GM21390 (cell line): ENCODE data around the gene AIG1.

Experiments used
- ATAC-seq: cut with Tn5 transposase; IDR thresholded peaks from one replicate; pipeline ENCODE4 v1.9.1; 2021; ENCODE audit not compliant: unreplicated experiment

AIG1 gene

DNA sequence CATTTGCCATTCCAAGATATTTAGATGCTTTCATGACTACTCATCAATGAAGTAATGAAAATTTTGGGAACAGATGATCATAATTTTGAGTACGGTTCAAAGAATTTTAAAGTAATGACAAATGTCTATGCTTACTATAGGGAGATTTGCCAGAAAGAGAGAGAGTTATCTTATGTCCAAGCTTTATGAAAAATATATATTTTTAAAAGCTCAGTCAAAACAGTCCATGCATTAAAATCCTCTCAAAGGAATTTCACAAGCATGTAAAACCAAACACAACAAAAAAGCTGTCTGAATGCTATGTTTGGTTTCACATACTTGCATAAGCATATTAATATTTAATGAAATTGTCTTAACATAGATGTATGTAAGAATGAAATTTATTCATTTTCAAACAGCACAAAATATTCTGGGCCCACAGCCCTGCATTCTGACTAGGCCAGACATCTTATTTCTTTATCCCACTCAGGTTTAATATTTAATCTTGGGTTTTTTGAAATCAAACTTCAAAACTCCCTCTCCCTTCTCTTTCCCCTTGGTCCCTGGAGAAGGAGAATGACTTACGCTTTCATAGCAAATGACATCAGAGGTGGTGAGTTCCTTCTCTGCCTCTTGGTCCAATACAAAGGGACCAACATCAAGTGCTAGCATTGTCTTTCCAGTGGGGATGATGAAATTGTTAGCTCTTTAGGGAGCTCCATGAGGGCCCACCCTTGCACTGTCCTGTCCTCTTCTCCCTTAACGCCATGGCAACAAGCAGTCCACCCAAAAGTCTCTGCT, 295.6 kb downstream of the AIG1 start:
- ATAC-seq = no peak

DNA sequence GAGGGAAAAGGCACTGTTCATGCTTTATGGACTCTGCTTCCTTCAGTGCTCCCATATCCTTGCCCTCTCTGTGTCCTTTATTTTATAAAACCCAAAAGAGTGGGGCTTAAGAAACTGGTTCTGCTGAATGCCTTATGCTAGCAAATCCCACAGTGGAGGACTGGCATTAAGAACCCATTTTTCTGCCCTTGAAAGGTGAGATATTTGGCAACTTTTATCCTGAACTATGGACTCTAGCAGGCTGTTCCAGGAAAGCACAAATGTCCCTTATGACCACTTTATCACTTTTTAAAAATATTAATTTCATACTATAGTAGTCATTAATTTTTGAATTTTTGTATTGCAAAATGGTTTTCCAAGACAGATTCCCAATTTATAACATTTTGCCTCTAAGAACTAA, 296.5 kb downstream of the AIG1 start:
- ATAC-seq = no peak

DNA sequence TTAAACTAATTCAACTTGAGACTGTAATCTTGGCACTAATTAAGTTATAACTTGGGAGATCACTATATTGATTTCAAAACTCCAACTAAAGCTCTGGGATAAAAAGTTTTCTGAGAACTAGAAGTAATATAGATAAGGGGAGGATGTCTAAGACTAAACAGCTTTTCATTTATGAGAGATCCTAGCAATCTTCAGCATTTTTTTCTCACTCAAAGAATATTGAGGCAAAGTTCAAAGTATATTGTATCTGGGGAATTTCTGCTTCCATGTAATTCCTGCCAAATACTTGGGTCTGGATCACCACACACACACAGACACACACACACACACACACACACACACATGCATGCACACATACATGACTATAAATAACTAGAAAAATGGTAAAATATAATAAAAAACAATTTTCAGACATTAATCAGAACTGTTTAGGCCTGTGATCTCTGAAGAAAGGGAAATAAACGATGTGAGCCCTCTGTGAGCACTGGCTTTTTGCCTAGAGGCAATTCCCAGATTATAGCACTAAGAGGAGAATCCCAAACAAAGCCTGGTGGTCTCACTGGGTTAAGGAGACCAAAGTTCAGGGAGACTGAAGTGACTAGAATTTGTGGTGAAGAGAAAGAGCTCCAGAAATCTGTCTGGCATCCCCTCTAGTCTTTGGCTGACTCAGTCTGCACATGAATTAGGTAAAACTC, 297.0 kb downstream of the AIG1 start:
- ATAC-seq = no peak

GRCh38 chr6:143361536-143362191, 301.0 kb downstream of the AIG1 start:
- no peak for ATAC-seq

DNA sequence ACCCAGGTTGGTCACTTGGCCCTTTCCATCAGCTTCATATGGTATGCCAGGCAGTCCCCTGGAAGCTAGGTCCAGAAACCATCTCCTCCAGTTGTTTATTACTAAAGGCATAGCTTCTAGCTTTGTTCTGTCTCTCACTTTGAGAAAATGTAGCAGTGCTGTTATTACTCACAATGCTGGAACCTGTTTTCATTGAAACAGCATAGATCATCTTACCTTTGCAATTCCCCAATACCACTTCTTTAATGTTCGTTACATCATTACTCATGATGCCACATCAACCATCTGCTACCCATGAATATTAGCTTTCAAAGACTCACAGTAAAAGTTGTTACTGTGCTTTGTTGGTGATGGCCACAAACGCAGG, 301.5 kb downstream of the AIG1 start:
- ATAC-seq = no peak

GRCh38 chr6:143363299-143363698, 302.6 kb downstream of the AIG1 start:
- no peak for ATAC-seq

DNA sequence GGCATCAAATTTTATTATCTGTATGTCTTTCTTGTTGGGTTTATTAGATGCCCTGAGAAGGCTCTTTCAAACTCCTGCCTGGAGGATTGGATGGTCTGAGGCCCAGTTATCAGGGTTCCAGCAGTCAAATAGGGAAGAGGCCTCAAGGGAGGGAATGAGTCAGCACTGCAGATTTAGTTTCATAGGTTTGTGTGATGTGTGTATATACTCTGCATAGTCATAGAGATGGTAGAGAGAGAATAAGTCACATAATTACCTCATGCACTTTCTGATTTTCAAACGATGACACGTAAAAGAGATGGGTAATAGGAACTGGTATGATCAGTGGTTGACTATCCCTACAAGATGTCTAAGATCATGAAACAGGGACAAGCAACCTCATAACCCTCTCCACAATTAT, 307.7 kb downstream of the AIG1 start:
- ATAC-seq = peak; percentile 99

DNA sequence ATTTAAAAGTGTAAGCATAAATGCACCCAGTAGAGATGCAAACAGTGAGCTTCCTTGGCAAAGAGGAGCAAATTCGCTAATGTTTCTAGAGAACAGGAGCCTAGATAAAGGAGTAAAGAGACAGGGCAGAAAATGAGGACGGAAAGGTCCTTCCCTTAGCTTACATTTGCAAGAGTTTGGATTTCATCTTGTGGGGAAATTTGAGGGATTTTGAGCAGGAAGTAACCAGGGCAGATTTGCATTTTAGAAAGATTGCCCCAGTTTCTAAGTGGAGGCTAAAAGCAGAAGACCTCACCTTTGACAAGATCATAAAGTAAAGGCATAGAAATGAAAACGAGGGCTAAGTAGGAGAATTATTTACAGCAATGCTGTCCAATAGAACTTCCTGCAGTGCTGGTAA, 309.3 kb downstream of the AIG1 start:
- ATAC-seq = no peak

DNA sequence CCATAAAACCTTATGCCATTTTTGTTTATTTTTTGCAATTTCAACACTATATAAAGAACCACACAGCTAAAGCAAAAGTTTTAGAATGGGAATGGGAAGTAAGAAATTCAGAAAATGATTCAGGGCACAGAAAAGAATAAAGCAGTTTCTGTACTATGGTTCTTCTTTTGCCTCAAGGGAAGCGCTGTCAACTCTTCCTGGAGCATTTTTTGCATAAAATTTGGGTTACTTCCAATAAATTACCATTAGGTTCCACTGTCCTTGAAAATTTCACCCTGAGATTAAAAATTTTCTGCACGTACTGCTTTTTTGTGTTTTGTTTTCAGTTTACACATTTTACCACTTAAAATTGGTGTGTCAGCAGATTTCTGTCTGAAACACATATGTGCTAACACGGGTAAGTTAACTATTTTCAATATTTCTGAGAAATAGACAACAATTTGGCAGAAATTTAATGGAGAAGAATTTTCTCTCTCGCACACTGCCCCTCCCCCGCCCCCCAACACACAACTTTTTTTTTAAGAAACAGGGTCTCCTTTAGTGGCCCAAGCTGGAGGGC, 310.2 kb downstream of the AIG1 start:
- no peak for ATAC-seq

- no peak for ATAC-seq
These were observed 311.7 kb downstream of the AIG1 start for GRCh38 chr6:143372199-143372882.

- no peak for ATAC-seq
These were observed 313.3 kb downstream of the AIG1 start for GRCh38 chr6:143374014-143374413.

DNA sequence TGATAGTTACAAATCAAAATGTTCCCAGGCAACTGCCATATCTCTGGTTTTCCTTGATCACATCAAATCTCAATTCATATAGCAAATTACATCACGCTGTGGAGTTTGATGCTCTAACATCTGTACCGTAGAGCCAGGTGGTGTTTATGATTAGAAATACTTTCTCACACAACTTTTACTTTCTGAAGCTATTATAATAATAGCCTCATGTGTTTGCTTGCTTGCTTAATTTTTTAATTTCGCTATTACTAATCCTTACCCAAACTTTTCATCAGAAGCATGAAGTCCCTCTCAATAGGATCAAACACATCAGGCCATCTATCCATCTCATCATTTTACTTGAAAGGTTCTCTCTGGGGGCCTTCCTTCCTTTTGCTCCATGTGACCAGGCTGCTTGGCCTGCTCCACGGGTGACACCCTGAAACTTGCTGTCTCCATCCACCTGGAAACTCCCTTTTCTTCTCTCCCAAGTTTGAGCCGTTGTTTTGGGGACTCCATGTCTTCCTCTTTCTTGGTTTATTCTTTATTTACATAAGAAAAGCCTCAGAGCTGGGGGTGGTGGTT, 314.4 kb downstream of the AIG1 start:
- ATAC-seq = no peak

DNA sequence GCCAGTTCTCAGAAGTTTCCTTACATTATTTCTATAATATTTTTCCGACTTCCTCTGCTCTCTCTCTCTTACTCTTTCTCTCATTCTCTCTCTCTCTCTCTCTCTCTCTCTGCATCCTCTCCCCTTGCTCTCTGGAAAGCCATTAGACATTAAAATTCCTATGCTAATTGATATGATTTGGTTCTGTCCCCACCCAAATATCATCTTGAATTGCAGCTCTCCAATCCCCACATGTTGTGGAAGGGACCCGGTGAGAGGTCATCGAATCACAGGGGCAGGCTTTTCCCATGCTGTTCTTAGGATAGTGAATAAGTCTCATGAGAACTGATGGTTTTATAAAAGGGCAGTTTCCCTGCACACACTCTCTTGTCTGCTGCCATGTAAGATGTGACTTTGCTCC, 315.7 kb downstream of the AIG1 start:
- no peak for ATAC-seq

DNA sequence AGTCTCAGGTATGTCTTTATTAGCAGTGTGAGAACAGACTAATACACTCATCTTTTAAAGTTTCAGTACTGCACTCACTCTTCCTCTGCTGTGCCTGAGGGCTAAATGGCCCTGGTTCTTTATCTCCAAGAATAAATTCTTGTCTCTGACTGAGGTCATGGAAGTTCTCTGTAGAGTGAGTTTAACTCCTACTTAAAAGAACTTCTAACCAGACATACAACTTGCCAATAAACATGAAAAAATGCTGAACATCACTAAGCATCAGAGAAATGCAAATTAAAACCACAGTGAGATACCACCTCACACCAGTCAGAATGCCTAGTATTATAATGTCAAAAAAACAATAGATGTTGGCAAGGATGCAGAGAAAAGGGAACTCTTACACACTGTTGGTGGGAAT, 316.2 kb downstream of the AIG1 start:
- ATAC-seq = no peak

DNA sequence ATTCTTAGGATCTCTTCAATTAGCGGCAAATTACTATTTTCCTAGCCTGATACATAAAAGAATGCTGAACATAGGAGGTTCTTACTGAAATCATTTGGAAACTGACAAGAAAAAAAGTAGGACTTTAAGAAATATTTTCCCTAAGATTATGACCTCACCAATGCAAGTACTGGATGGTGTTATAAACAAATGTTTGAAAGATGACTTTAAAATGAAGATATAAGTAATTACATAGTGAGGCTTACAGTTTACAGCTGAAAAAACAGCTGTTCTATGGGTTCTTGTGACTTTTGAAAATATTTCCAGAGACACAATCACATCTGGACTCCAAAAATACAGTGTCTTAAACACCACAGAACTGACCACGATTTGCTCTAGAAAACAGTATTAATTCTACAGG, 324.9 kb downstream of the AIG1 start:
- no peak for ATAC-seq

DNA sequence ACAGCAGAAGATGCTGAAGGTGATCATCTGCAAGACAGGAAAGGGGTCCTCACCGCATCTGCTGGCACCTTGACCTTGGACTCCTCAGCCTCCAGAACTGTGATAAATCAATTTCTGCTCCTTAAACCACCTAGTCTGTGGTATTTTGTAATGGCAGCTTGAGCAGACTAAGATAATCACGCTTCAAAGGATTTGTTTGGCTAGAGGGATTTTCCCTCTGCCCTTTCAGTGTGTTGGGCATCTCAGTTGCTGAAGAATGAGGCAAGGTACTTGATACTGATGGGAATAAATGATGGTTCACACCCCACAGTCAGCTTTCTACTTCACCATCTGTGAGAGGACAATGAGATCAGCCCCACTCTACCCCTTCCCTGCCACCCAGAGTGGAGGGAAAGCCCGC, 329.6 kb downstream of the AIG1 start:
- ATAC-seq = no peak
